ENCODE data around the gene RHBDL1. TPM values are rescaled to one million over a fixed set of nuclear protein-coding genes. Genes with fewer than 3 reads are reported as not detected.

Gene RHBDL1
- total RNA-seq, result 5.5 TPM

GRCh38 chr16:674968-675883 is at the start of gene RHBDL1:
Gene RHBDL1, plus strand, starts transcription at chr16:675671. Its CDS starts 120 bp downstream, at chr16:675791.
- no peak for DNase-seq (ENCODE audit: low spot score)

- no peak for DNase-seq (ENCODE audit: low spot score)
Measured at GRCh38 chr16:625977-626765, 49.3 kb upstream of the RHBDL1 start.

- no peak for DNase-seq (ENCODE audit: low spot score)
Measured at GRCh38 chr16:626787-627453, 48.6 kb upstream of the RHBDL1 start.

- DNase-seq (ENCODE audit: low spot score), result peak; percentile 71
Measured at GRCh38 chr16:627454-628239, 47.8 kb upstream of the RHBDL1 start.

- no peak for DNase-seq (ENCODE audit: low spot score)
Measured at GRCh38 chr16:628321-629061, 47.0 kb upstream of the RHBDL1 start.

GRCh38 chr16:629185-629832 is 46.2 kb upstream of the RHBDL1 start:
- no peak for DNase-seq (ENCODE audit: low spot score)

- no peak for DNase-seq (ENCODE audit: low spot score)
Measured at GRCh38 chr16:629833-630248, 45.6 kb upstream of the RHBDL1 start.

- DNase-seq (ENCODE audit: low spot score), result no peak
Measured at GRCh38 chr16:630249-630814, 45.1 kb upstream of the RHBDL1 start.

- no peak for DNase-seq (ENCODE audit: low spot score)
Measured at GRCh38 chr16:630815-631405, 44.6 kb upstream of the RHBDL1 start, which contains the start of gene WFIKKN1. Gene WFIKKN1, plus strand, starts transcription at chr16:630985. Its CDS starts 269 bp downstream, at chr16:631254.

- no peak for DNase-seq (ENCODE audit: low spot score)
Measured at GRCh38 chr16:631808-632358, 43.6 kb upstream of the RHBDL1 start.

- DNase-seq (ENCODE audit: low spot score), result no peak
Measured at GRCh38 chr16:632486-633335, 42.8 kb upstream of the RHBDL1 start.

- DNase-seq (ENCODE audit: low spot score), result no peak
Measured at GRCh38 chr16:633336-634050, 42.0 kb upstream of the RHBDL1 start.

GRCh38 chr16:634051-634670 is 41.3 kb upstream of the RHBDL1 start:
- no peak for DNase-seq (ENCODE audit: low spot score)

- DNase-seq (ENCODE audit: low spot score), result no peak
Measured at GRCh38 chr16:634996-635395, 40.5 kb upstream of the RHBDL1 start.

- DNase-seq (ENCODE audit: low spot score), result no peak
Measured at GRCh38 chr16:635573-636205, 39.8 kb upstream of the RHBDL1 start.
